Panc1 (cell line): ENCODE results near the gene WDR90.

Source experiments
- CTCF ChIP-seq: fragments of 450-650 bp; IDR thresholded peaks from 2 replicates; pipeline ENCODE4 v1.5.1; 2017; ENCODE audit warnings: mild to moderate bottlenecking
- POLR2AphosphoS5 ChIP-seq: IDR thresholded peaks from 2 replicates; pipeline ENCODE4 v1.6.1; 2012; ENCODE audit warnings: mild to moderate bottlenecking, low read depth, low read length, moderate library complexity
- REST ChIP-seq, 2 experiments: IDR thresholded peaks; 2 replicates each; pipeline ENCODE4 v1.6.1; 2011 to 2012; ENCODE audit warnings: low read depth in 2 of 2, control low read depth in 1 of 2, low read length in 1 of 2, mild to moderate bottlenecking in 1 of 2, moderate library complexity in 1 of 2; ENCODE audit not compliant: insufficient read depth in 1 of 2
- SIN3A ChIP-seq: IDR thresholded peaks from 2 replicates; pipeline ENCODE4 v1.6.1; 2012; ENCODE audit warnings: low read depth, mild to moderate bottlenecking, low read length, moderate library complexity, borderline replicate concordance; ENCODE audit not compliant: insufficient read depth
- TCF7L2 ChIP-seq: IDR thresholded peaks from 2 replicates; pipeline ENCODE4 v1.6.1; 2011; ENCODE audit warnings: mild to moderate bottlenecking, low read depth, low read length, inconsistent platforms

GRCh38 chr16:644556-644955, 4.6 kb upstream of the WDR90 start:
- TF ChIP-seq CTCF, result no peak
- TF ChIP-seq POLR2AphosphoS5, result no peak
- no peak for TF ChIP-seq SIN3A
- TF ChIP-seq TCF7L2, result no peak
- no peak for TF ChIP-seq REST (IDR thresholded peaks at IDR 0.05; ENCODE audit: insufficient read depth in 1 of 2, low read depth in 2 of 2, low read length in 1 of 2)
